Measurements from ENCODE around the gene WRAP53. TPM values are rescaled to one million over a fixed set of nuclear protein-coding genes. Genes with fewer than 3 reads are reported as not detected.

The WRAP53 gene
- total and polyA plus RNA-seq, 2 of the 13 experiments (the other 11 are each of a cell fraction or from before 2014, with no cell fraction given): 7.0 to 19.5 TPM

DNA sequence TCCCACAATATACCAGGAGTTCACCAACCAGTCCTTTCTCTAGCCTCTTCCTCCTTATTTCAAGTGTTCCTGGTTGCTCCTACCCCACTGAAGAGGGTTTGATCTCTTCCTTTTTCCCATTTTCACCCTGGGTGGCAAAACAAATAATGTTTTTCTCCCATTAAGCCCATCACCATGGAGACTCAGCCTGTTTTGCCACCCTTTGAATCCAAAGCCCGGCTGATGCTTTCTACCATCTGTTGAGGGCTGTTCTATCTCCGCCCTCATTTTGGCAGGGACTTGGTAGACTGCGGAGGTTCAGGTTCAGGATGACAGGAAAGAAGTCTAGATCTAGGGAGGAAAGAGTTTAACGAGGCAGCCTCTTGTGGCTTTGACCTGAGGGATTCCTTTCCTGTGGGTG, 31.8 kb downstream of the WRAP53 start:
- Histone ChIP-seq H3K9ac (ENCODE audit: insufficient read depth, low read depth, low read length) (no peak overlapping the region), H3K36me3 (replicated peaks in 1 of 2; ENCODE audit: control insufficient read depth in 1 of 2, insufficient read depth in 2 of 2, low read length in 2 of 2) (no peaks in the 10 kb centered on the region), H3K27me3 (ENCODE audit: control insufficient read depth in 1 of 2, insufficient read depth in 2 of 2, low read length in 2 of 2) (peaks cover 10 to 64% of the 10 kb centered on the region in 2 experiments), H4K20me1 (ENCODE audit: insufficient read depth, low read length) (no peaks in the 10 kb centered on the region), H3K4me1 (ENCODE audit: insufficient read depth, low read length) (peaks cover 22% of the 10 kb centered on the region), H3K4me2 (ENCODE audit: low read depth, low read length) (no peak overlapping the region), H3K27ac (ENCODE audit: extremely low read length, insufficient read depth, low read length) (no peak overlapping the region), H2AFZ (ENCODE audit: low read length) (no peak overlapping the region), H3K9me3 (ENCODE audit: low read length) (no peaks in the 10 kb centered on the region), H3K4me3 (replicated peaks in 1 of 3; ENCODE audit: insufficient read depth in 1 of 3, low read depth in 2 of 3, low read length in 3 of 3) (no peak overlapping the region), H3K79me2 (ENCODE audit: insufficient read depth, low read length) (no peaks in the 10 kb centered on the region)
- intact Hi-C loops (cut with micrococcal nuclease; ENCODE audit: unreplicated experiment): no loop called here
- CTCF ChIA-PET (ENCODE audit: low intra/inter-chr PET ratio, low total read pairs): no interaction called here
- POLR2A ChIA-PET: no interaction called here
- FAIRE-seq (no peak), DNase-seq (ENCODE audit: low spot score) (no peak), ATAC-seq (no peak)
- 8% methylated on average over 4 of the region's 4 CpGs for WGBS (ENCODE audit: low lambda C conversion rate)
- in situ Hi-C loops (cut with HindIII; ENCODE audit: extremely low pct_ligation_motif_present, low pct_unique_long_range_greater_than_20kb): no loop called here
- no TSS peak for BruUV-seq (replicated peaks)
- no peak for TF ChIP-seq HDAC1 (CRISPR knock-in tag; IDR thresholded peaks at IDR 0.05)
- TF ChIP-seq, protein P1, sequence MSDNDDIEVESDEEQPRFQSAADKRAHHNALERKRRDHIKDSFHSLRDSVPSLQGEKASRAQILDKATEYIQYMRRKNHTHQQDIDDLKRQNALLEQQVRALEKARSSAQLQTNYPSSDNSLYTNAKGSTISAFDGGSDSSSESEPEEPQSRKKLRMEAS (IDR thresholded peaks at IDR 0.05): no peak
- no peak for TF ChIP-seq SOX6 (IDR thresholded peaks at IDR 0.05)
- no peak for TF ChIP-seq SOX6 (CRISPR knock-in tag; IDR thresholded peaks at IDR 0.05)

- ATAC-seq (no peak), FAIRE-seq (no peak), DNase-seq (ENCODE audit: low spot score) (no peak)
- TF ChIP-seq ZNF615 (CRISPR knock-in tag; IDR thresholded peaks at IDR 0.05; ENCODE audit: borderline replicate concordance): no peak
- TF ChIP-seq, protein P2, sequence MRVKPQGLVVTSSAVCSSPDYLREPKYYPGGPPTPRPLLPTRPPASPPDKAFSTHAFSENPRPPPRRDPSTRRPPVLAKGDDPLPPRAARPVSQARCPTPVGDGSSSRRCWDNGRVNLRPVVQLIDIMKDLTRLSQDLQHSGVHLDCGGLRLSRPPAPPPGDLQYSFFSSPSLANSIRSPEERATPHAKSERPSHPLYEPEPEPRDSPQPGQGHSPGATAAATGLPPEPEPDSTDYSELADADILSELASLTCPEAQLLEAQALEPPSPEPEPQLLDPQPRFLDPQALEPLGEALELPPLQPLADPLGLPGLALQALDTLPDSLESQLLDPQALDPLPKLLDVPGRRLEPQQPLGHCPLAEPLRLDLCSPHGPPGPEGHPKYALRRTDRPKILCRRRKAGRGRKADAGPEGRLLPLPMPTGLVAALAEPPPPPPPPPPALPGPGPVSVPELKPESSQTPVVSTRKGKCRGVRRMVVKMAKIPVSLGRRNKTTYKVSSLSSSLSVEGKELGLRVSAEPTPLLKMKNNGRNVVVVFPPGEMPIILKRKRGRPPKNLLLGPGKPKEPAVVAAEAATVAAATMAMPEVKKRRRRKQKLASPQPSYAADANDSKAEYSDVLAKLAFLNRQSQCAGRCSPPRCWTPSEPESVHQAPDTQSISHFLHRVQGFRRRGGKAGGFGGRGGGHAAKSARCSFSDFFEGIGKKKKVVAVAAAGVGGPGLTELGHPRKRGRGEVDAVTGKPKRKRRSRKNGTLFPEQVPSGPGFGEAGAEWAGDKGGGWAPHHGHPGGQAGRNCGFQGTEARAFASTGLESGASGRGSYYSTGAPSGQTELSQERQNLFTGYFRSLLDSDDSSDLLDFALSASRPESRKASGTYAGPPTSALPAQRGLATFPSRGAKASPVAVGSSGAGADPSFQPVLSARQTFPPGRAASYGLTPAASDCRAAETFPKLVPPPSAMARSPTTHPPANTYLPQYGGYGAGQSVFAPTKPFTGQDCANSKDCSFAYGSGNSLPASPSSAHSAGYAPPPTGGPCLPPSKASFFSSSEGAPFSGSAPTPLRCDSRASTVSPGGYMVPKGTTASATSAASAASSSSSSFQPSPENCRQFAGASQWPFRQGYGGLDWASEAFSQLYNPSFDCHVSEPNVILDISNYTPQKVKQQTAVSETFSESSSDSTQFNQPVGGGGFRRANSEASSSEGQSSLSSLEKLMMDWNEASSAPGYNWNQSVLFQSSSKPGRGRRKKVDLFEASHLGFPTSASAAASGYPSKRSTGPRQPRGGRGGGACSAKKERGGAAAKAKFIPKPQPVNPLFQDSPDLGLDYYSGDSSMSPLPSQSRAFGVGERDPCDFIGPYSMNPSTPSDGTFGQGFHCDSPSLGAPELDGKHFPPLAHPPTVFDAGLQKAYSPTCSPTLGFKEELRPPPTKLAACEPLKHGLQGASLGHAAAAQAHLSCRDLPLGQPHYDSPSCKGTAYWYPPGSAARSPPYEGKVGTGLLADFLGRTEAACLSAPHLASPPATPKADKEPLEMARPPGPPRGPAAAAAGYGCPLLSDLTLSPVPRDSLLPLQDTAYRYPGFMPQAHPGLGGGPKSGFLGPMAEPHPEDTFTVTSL (CRISPR knock-in tag; IDR thresholded peaks at IDR 0.05; ENCODE audit: borderline replicate concordance): no peak
- CTCF ChIA-PET (ENCODE audit: low intra/inter-chr PET ratio, low total read pairs): no interaction called here
- Histone ChIP-seq H4K20me1 (ENCODE audit: insufficient read depth, low read length) (no peaks in the 10 kb centered on the region), H3K27ac (ENCODE audit: extremely low read length, insufficient read depth, low read length) (no peak overlapping the region), H3K36me3 (replicated peaks in 1 of 2; ENCODE audit: control insufficient read depth in 1 of 2, insufficient read depth in 2 of 2, low read length in 2 of 2) (no peaks in the 10 kb centered on the region), H3K4me3 (replicated peaks in 1 of 3; ENCODE audit: insufficient read depth in 1 of 3, low read depth in 2 of 3, low read length in 3 of 3) (no peak overlapping the region), H3K27me3 (ENCODE audit: control insufficient read depth in 1 of 2, insufficient read depth in 2 of 2, low read length in 2 of 2) (peaks cover 8 to 50% of the 10 kb centered on the region in 2 experiments), H3K4me2 (ENCODE audit: low read depth, low read length) (no peak overlapping the region), H3K4me1 (ENCODE audit: insufficient read depth, low read length) (peaks cover 11% of the 10 kb centered on the region), H3K79me2 (ENCODE audit: insufficient read depth, low read length) (no peaks in the 10 kb centered on the region), H3K9ac (ENCODE audit: insufficient read depth, low read depth, low read length) (no peak overlapping the region), H3K9me3 (ENCODE audit: low read length) (no peaks in the 10 kb centered on the region), H2AFZ (ENCODE audit: low read length) (no peak overlapping the region)
- POLR2A ChIA-PET: no interaction called here
- intact Hi-C loops (cut with micrococcal nuclease; ENCODE audit: unreplicated experiment) (no loop called here), in situ Hi-C loops (cut with HindIII; ENCODE audit: extremely low pct_ligation_motif_present, low pct_unique_long_range_greater_than_20kb) (no loop called here)
- no TSS peak for BruUV-seq (replicated peaks)
- 61% methylated on average over 2 of the region's 2 CpGs for WGBS (ENCODE audit: low lambda C conversion rate)
Measured at GRCh38 chr17:7721612-7722011, 33.3 kb downstream of the WRAP53 start.
